ENCODE data around the gene BAZ1B. TPM values are rescaled to one million over a fixed set of nuclear protein-coding genes. Genes with fewer than 3 reads are reported as not detected.

The BAZ1B gene
- total and polyA plus RNA-seq, 4 experiments from 2014 or later, result 5.8 to 78.6 (median 52.2) TPM

GRCh38 chr7:73519867-73520672, 2.0 kb downstream of the BAZ1B start:
- Histone ChIP-seq H3K27me3 (ENCODE audit: insufficient read depth, low read length) (no peaks in the 10 kb centered on the region), H3K4me3 (ENCODE audit: low read length in 2 of 2) (peak overlapping the region in 1 of 2 donors; percentile 75), H3K4me1 (ENCODE audit: insufficient read depth, low read length) (peaks cover 59% of the 10 kb centered on the region), H3K27ac (ENCODE audit: low read depth, low read length) (peak overlapping the region; percentile 84), H3K9me3 (ENCODE audit: control insufficient read depth in 1 of 2, low read length in 2 of 2) (no peaks in the 10 kb centered on the region), H3K36me3 (ENCODE audit: insufficient read depth, low read length) (peaks cover 3% of the 10 kb centered on the region)
- Mint-ChIP-seq H3K4me1 (peaks cover 41 to 67% (median 51%) of the 10 kb centered on the region in 4 donors), H3K9me3 (peaks cover 0 to 2% (median 0%) of the 10 kb centered on the region in 8 donors), H3K36me3 (peaks cover 9 to 43% of the 10 kb centered on the region in 2 donors), H3K27me3 (peaks cover 0 to 2% of the 10 kb centered on the region in 2 donors), H3K4me3 (peak overlapping the region; percentile 90 to 98 (median 95)), H3K27ac (peak overlapping the region; percentile 91 to 97 (median 96))
- POLR2A ChIA-PET (ENCODE audit: partially characterized antibody), result interaction anchor here (1.1 to 6.7 kb wide), 7 partner anchors 10 to 219 kb away, joined by 3 to 118 read pairs (median 5); partner anchors contain the start of genes ABHD11, BCL7B and TBL2
- intact Hi-C loops (cut with micrococcal nuclease), result no loop called here
- CTCF ChIA-PET (ENCODE audit: partially characterized antibody), result interaction anchor here (1.1 to 1.5 kb wide), 3 partner anchors 35 to 205 kb away, joined by 3 read pairs; no protein-coding TSS in a partner anchor
- DNase-seq, result peak in 2 of 5 donors; percentile 31 to 56

GRCh38 chr7:73518470-73518869, 3.6 kb downstream of the BAZ1B start:
- peaks cover 61% of the 10 kb centered on the region for H3K4me1 ChIP-seq (ENCODE audit: insufficient read depth, low read length)
- no peaks in the 10 kb centered on the region for H3K9me3 ChIP-seq (ENCODE audit: control insufficient read depth in 1 of 2, low read length in 2 of 2)
- intact Hi-C loops (cut with micrococcal nuclease), result no loop called here
- ChIA-PET POLR2A (ENCODE audit: partially characterized antibody) (interaction anchor here (0.8 to 6.7 kb wide), 2 partner anchors 40 to 150 kb away, joined by 3 to 118 read pairs; partner anchors contain the start of gene BCL7B), CTCF (ENCODE audit: partially characterized antibody) (interaction anchor here (1.4 kb wide), 2 partner anchors 38 to 89 kb away, joined by 3 read pairs; partner anchors contain the start of gene BCL7B)
- Mint-ChIP-seq H3K36me3 (peaks cover 13 to 52% of the 10 kb centered on the region in 2 donors), H3K27me3 (peaks cover 0 to 2% of the 10 kb centered on the region in 2 donors), H3K27ac (peak overlapping the region; percentile 13 to 96 (median 54)), H3K4me1 (peaks cover 39 to 71% (median 51%) of the 10 kb centered on the region in 4 donors), H3K4me3 (peak overlapping the region in 7 of 8 donors; percentile 7 to 98 (median 92)), H3K9me3 (peaks cover 0 to 2% (median 0%) of the 10 kb centered on the region in 8 donors)
- H3K27ac ChIP-seq (ENCODE audit: low read depth, low read length), result peak overlapping the region; percentile 2
- no peak for DNase-seq
- H3K36me3 ChIP-seq (ENCODE audit: insufficient read depth, low read length), result peaks cover 5% of the 10 kb centered on the region
- H3K27me3 ChIP-seq (ENCODE audit: insufficient read depth, low read length), result no peaks in the 10 kb centered on the region
- H3K4me3 ChIP-seq (ENCODE audit: low read length in 2 of 2), result no peak overlapping the region

- no peak overlapping the region for H3K4me3 ChIP-seq (ENCODE audit: low read length in 2 of 2)
- CTCF ChIA-PET (ENCODE audit: partially characterized antibody), result interaction anchor here (1.4 kb wide), 2 partner anchors 39 to 90 kb away, joined by 3 read pairs; partner anchors contain the start of gene BCL7B
- Mint-ChIP-seq H3K36me3 (peaks cover 16 to 58% of the 10 kb centered on the region in 2 donors), H3K27me3 (peaks cover 0 to 2% of the 10 kb centered on the region in 2 donors), H3K4me1 (peaks cover 42 to 73% (median 53%) of the 10 kb centered on the region in 4 donors), H3K9me3 (peaks cover 0 to 4% (median 0%) of the 10 kb centered on the region in 8 donors), H3K27ac (peak overlapping the region in 5 of 7 donors; percentile 1 to 63 (median 27)), H3K4me3 (peak overlapping the region in 6 of 8 donors; percentile 4 to 39 (median 30))
- H3K9me3 ChIP-seq (ENCODE audit: control insufficient read depth in 1 of 2, low read length in 2 of 2), result no peaks in the 10 kb centered on the region
- POLR2A ChIA-PET (ENCODE audit: partially characterized antibody), result interaction anchor here (6.7 kb wide), 1 partner anchor 41 kb away, joined by 118 read pairs; the partner anchor contains the start of gene BCL7B
- no peak overlapping the region for H3K27ac ChIP-seq (ENCODE audit: low read depth, low read length)
- H3K4me1 ChIP-seq (ENCODE audit: insufficient read depth, low read length), result peaks cover 63% of the 10 kb centered on the region
- DNase-seq, result no peak
- intact Hi-C loops (cut with micrococcal nuclease), result no loop called here
- H3K27me3 ChIP-seq (ENCODE audit: insufficient read depth, low read length), result no peaks in the 10 kb centered on the region
- peaks cover 8% of the 10 kb centered on the region for H3K36me3 ChIP-seq (ENCODE audit: insufficient read depth, low read length)
These were observed 4.7 kb downstream of the BAZ1B start for GRCh38 chr7:73517241-73517995.

GRCh38 chr7:73515178-73515577, 6.9 kb downstream of the BAZ1B start:
- H3K36me3 Mint-ChIP-seq, result peaks cover 20 to 53% of the 10 kb centered on the region in 2 donors
- Histone ChIP-seq H3K27ac (ENCODE audit: low read depth, low read length) (no peak overlapping the region), H3K4me1 (ENCODE audit: insufficient read depth, low read length) (peaks cover 58% of the 10 kb centered on the region), H3K36me3 (ENCODE audit: insufficient read depth, low read length) (peaks cover 16% of the 10 kb centered on the region), H3K4me3 (ENCODE audit: low read length in 2 of 2) (no peak overlapping the region), H3K27me3 (ENCODE audit: insufficient read depth, low read length) (no peaks in the 10 kb centered on the region), H3K9me3 (ENCODE audit: control insufficient read depth in 1 of 2, low read length in 2 of 2) (no peaks in the 10 kb centered on the region)
- H3K27me3 Mint-ChIP-seq, result no peaks in the 10 kb centered on the region
- peaks cover 39 to 66% (median 51%) of the 10 kb centered on the region in 4 donors for H3K4me1 Mint-ChIP-seq
- H3K9me3 Mint-ChIP-seq, result peaks cover 0 to 1% (median 0%) of the 10 kb centered on the region in 8 donors
- peak overlapping the region in 3 of 7 donors; percentile 38 to 67 (median 49) for H3K27ac Mint-ChIP-seq
- CTCF ChIA-PET (ENCODE audit: partially characterized antibody), result no interaction called here
- intact Hi-C loops (cut with micrococcal nuclease), result no loop called here
- POLR2A ChIA-PET (ENCODE audit: partially characterized antibody), result interaction anchor here (0.6 kb wide), 2 partner anchors 18 to 20 kb away, joined by 3 read pairs; no protein-coding TSS in a partner anchor
- peak overlapping the region in 1 of 8 donors; percentile 17 for H3K4me3 Mint-ChIP-seq
- DNase-seq, result no peak

GRCh38 chr7:73512018-73512780, 9.9 kb downstream of the BAZ1B start:
- peaks cover 0 to 1% (median 0%) of the 10 kb centered on the region in 8 donors for H3K9me3 Mint-ChIP-seq
- no peak for DNase-seq
- no peak overlapping the region for H3K4me3 ChIP-seq (ENCODE audit: low read length in 2 of 2)
- no peaks in the 10 kb centered on the region for H3K27me3 Mint-ChIP-seq
- H3K4me1 Mint-ChIP-seq, result peaks cover 19 to 39% (median 30%) of the 10 kb centered on the region in 4 donors
- POLR2A ChIA-PET (ENCODE audit: partially characterized antibody), result interaction anchor here (1.3 to 2.0 kb wide), 2 partner anchors 10 to 45 kb away, joined by 3 to 7 read pairs; partner anchors contain the start of gene BAZ1B
- H3K36me3 Mint-ChIP-seq, result peaks cover 23 to 51% of the 10 kb centered on the region in 2 donors
- H3K4me3 Mint-ChIP-seq, result no peak overlapping the region
- peaks cover 31% of the 10 kb centered on the region for H3K4me1 ChIP-seq (ENCODE audit: insufficient read depth, low read length)
- intact Hi-C loops (cut with micrococcal nuclease), result no loop called here
- peaks cover 38% of the 10 kb centered on the region for H3K36me3 ChIP-seq (ENCODE audit: insufficient read depth, low read length)
- no peak overlapping the region for H3K27ac ChIP-seq (ENCODE audit: low read depth, low read length)
- CTCF ChIA-PET (ENCODE audit: partially characterized antibody), result no interaction called here
- no peaks in the 10 kb centered on the region for H3K9me3 ChIP-seq (ENCODE audit: control insufficient read depth in 1 of 2, low read length in 2 of 2)
- H3K27ac Mint-ChIP-seq, result peak overlapping the region in 2 of 7 donors; percentile 17 to 36
- no peaks in the 10 kb centered on the region for H3K27me3 ChIP-seq (ENCODE audit: insufficient read depth, low read length)

GRCh38 chr7:73509463-73509862, 12.6 kb downstream of the BAZ1B start:
- peaks cover 57% of the 10 kb centered on the region for H3K36me3 ChIP-seq (ENCODE audit: insufficient read depth, low read length)
- Mint-ChIP-seq H3K27ac (no peak overlapping the region), H3K4me1 (peaks cover 19 to 32% (median 24%) of the 10 kb centered on the region in 4 donors), H3K9me3 (peaks cover 0 to 1% (median 0%) of the 10 kb centered on the region in 8 donors), H3K27me3 (no peaks in the 10 kb centered on the region), H3K4me3 (no peak overlapping the region), H3K36me3 (peaks cover 35 to 56% of the 10 kb centered on the region in 2 donors)
- no peak overlapping the region for H3K4me3 ChIP-seq (ENCODE audit: low read length in 2 of 2)
- no peak for DNase-seq
- intact Hi-C loops (cut with micrococcal nuclease), result no loop called here
- peaks cover 18% of the 10 kb centered on the region for H3K4me1 ChIP-seq (ENCODE audit: insufficient read depth, low read length)
- ChIA-PET CTCF (ENCODE audit: partially characterized antibody) (no interaction called here), POLR2A (ENCODE audit: partially characterized antibody) (no interaction called here)
- no peak overlapping the region for H3K27ac ChIP-seq (ENCODE audit: low read depth, low read length)
- no peaks in the 10 kb centered on the region for H3K9me3 ChIP-seq (ENCODE audit: control insufficient read depth in 1 of 2, low read length in 2 of 2)
- no peaks in the 10 kb centered on the region for H3K27me3 ChIP-seq (ENCODE audit: insufficient read depth, low read length)
